OCI-LY7 (cell line): ENCODE measurements around the gene CPNE2. TPM values are rescaled to one million over a fixed set of nuclear protein-coding genes. Genes with fewer than 3 reads are reported as not detected.

Experiments
- BruUV-seq: library from RNA; stranded (reverse); fragments of 400-500 nt; replicated peaks from 2 replicates; lab custom pipeline; 2021; lab: Mats Ljungman, UMichigan
- CTCF ChIA-PET: fragments of 300-600 bp; sonication (Branson Sonifier 250); formaldehyde crosslinking; loops from one replicate; lab custom pipeline; 2022; ENCODE audit warnings: antibody characterized with exemption; ENCODE audit not compliant: unreplicated experiment; lab: Charles Lee
- POLR2A ChIA-PET: fragments of 300-600 bp; sonication (Branson Sonifier 250); formaldehyde crosslinking; loops from one replicate; lab custom pipeline; 2022; ENCODE audit warnings: antibody characterized with exemption; lab: Charles Lee
- DNase-seq: peaks from one replicate; pipeline ENCODE4 v3.0.0-alpha.2; 2015; ENCODE audit warnings: low spot score
- H2AFZ ChIP-seq: fragments of 200-600 bp; sonication (generic), shearing (Covaris generic); 2 replicates; pipeline ENCODE4 v1.6.1; 2014; ENCODE audit warnings: mild to moderate bottlenecking, antibody characterized with exemption, low read length, moderate library complexity
- H3K27ac ChIP-seq: fragments of 200-600 bp; sonication (generic); 2 replicates; pipeline ENCODE4 v1.5.1; 2014; ENCODE audit warnings: mixed run types, low read depth, mild to moderate bottlenecking, moderate library complexity, low read length, inconsistent platforms; ENCODE audit not compliant: poor library complexity, severe bottlenecking
- H3K36me3 ChIP-seq: fragments of 200-600 bp; sonication (generic); 2 replicates; pipeline ENCODE4 v1.6.1; 2014; ENCODE audit warnings: mild to moderate bottlenecking, antibody characterized with exemption, low read length, moderate library complexity, mixed read lengths; ENCODE audit not compliant: insufficient read depth
- H3K4me1 ChIP-seq: fragments of 200-600 bp; sonication (generic); 2 replicates; pipeline ENCODE4 v1.5.1; 2014; ENCODE audit warnings: mild to moderate bottlenecking, low read length; ENCODE audit not compliant: insufficient read depth, poor library complexity, severe bottlenecking
- H3K4me2 ChIP-seq: fragments of 200-600 bp; sonication (generic); 2 replicates; pipeline ENCODE4 v1.6.1; 2014; ENCODE audit warnings: mild to moderate bottlenecking, low read length
- H3K4me3 ChIP-seq: fragments of 200-600 bp; sonication (generic); 2 replicates; pipeline ENCODE4 v1.5.1; 2014; ENCODE audit warnings: mild to moderate bottlenecking, low read depth, low read length; ENCODE audit not compliant: poor library complexity, severe bottlenecking
- H3K79me2 ChIP-seq: fragments of 200-600 bp; sonication (generic); 2 replicates; pipeline ENCODE4 v1.6.1; 2016; ENCODE audit warnings: low read depth, mild to moderate bottlenecking, low read length, moderate library complexity, mixed read lengths; ENCODE audit not compliant: insufficient read depth
- H3K9me2 ChIP-seq: fragments of 200-600 bp; sonication (generic); 2 replicates; pipeline ENCODE4 v1.6.1; 2016; ENCODE audit warnings: mild to moderate bottlenecking, low read length, mixed read lengths; ENCODE audit not compliant: insufficient read depth
- H3K9me3 ChIP-seq: fragments of 200-600 bp; sonication (generic); 2 replicates; pipeline ENCODE4 v1.6.1; 2014; ENCODE audit warnings: mild to moderate bottlenecking, mixed run types, low read length, mixed read lengths
- H4K20me1 ChIP-seq: fragments of 200-600 bp; sonication (generic); 2 replicates; pipeline ENCODE4 v1.6.1; 2014; ENCODE audit warnings: mild to moderate bottlenecking, antibody characterized with exemption, low read length, moderate library complexity, mixed read lengths; ENCODE audit not compliant: insufficient read depth
- EZH2phosphoT487 ChIP-seq: fragments of 200-600 bp; sonication (generic); IDR thresholded peaks from 2 replicates; pipeline ENCODE4 v1.6.1; 2018; ENCODE audit warnings: low read depth, borderline replicate concordance, mild to moderate bottlenecking, mixed run types, antibody characterized with exemption, low read length, moderate library complexity, mixed read lengths
- intact Hi-C: fragments of 100-400 bp; cut with micrococcal nuclease; formaldehyde crosslinking; loops from one replicate; pipeline ENCODE4 v1.10.0; 2022; ENCODE audit not compliant: unreplicated experiment
- total RNA-seq, 2 experiments: library from RNA; depleted of rRNA in 1 of 2; stranded (reverse); fragments of >200 nt in 1 of 2; shearing (Covaris generic) in 1 of 2; gene quantifications; 2 replicates each; pipeline ENCODE4 v1.2.3, GENCODE V29; 2014 to 2022
- TF ChIP-seq, protein P1 (sequence below): fragments of 200-600 bp; sonication (generic); conservative IDR thresholded peaks from 2 replicates; pipeline ENCODE4 v1.5.1; 2014; ENCODE audit warnings: mild to moderate bottlenecking, antibody characterized with exemption, low read length, moderate library complexity, mixed read lengths

CPNE2 gene
- total RNA-seq, 2 experiments from 2014 or later: 14.4 to 44.7 TPM

DNA sequence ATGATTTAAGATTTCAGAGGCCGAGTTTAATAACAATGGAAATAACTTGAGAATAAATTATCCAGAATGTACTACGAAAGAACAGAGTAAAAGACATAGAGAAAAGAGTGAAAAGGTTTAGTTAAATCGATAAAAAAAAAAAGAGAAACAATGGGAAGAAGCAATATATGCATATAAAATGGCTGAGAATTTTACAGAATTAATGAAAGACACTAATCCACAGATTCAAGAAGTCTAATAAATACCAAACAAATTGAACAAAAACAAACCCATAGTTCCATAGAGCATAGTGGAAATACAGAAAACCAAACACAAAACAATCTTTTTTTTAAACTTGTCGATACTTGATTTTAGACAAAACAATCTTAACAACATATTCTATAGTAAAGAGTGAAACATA, 91.7 kb downstream of the CPNE2 start:
- Histone ChIP-seq H2AFZ (no peak overlapping the region), H3K27ac (no peak overlapping the region), H3K9me2 (no peaks in the 10 kb centered on the region), H3K4me1 (peaks cover 30% of the 10 kb centered on the region), H3K9me3 (no peaks in the 10 kb centered on the region), H4K20me1 (no peaks in the 10 kb centered on the region; the same call in 1 of the 2 replicates), H3K79me2 (peaks cover 89% of the 10 kb centered on the region), H3K36me3 (peaks cover 1% of the 10 kb centered on the region), H3K4me2 (peak overlapping the region; percentile 83), H3K4me3 (peak overlapping the region; percentile 87)
- POLR2A ChIA-PET: interaction anchor here (0.6 to 1.1 kb wide), 2 partner anchors 57 to 66 kb away, joined by 3 to 6 read pairs; no protein-coding TSS in a partner anchor
- no peak for DNase-seq
- TF ChIP-seq, protein P1, sequence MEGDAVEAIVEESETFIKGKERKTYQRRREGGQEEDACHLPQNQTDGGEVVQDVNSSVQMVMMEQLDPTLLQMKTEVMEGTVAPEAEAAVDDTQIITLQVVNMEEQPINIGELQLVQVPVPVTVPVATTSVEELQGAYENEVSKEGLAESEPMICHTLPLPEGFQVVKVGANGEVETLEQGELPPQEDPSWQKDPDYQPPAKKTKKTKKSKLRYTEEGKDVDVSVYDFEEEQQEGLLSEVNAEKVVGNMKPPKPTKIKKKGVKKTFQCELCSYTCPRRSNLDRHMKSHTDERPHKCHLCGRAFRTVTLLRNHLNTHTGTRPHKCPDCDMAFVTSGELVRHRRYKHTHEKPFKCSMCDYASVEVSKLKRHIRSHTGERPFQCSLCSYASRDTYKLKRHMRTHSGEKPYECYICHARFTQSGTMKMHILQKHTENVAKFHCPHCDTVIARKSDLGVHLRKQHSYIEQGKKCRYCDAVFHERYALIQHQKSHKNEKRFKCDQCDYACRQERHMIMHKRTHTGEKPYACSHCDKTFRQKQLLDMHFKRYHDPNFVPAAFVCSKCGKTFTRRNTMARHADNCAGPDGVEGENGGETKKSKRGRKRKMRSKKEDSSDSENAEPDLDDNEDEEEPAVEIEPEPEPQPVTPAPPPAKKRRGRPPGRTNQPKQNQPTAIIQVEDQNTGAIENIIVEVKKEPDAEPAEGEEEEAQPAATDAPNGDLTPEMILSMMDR: no peak
- no peak for TF ChIP-seq EZH2phosphoT487
- intact Hi-C loops: loop anchor here (10.0 kb wide), 1 partner anchor 231 kb away; no protein-coding TSS in a partner anchor
- BruUV-seq: no TSS peak
- CTCF ChIA-PET: no interaction called here

DNA sequence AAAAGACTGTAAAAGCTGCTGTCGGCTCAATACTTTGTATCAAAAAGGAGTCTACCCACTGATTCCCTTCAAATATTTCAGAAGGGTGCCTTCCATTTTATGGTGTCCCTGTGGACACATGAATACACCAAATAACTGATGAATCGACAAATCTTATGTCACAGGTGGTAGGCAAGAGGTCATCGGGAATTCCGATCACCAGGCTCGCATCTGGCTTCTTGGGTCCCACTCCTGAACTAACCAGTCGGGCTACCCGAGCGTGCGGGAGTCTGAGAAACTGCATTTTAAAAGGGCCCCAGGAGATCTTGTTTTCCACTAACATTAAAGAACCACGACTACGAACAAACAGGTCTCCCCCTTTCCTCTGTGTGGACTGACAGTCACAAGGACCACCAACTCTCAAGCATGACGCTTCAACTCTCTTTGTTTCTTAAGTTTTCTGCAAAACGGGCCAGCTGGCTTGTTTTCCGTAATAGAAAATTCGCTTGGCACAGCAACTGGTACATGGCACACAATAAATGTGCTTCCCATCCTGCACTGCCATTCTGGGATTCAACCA, 92.6 kb downstream of the CPNE2 start:
- Histone ChIP-seq H4K20me1 (no peaks in the 10 kb centered on the region; the same call in 1 of the 2 replicates), H2AFZ (peak overlapping the region; percentile 55; the same call in 1 of the 2 replicates), H3K4me3 (peak overlapping the region; percentile 87), H3K79me2 (peaks cover 89% of the 10 kb centered on the region), H3K9me2 (no peaks in the 10 kb centered on the region), H3K4me2 (peak overlapping the region; percentile 83), H3K4me1 (peaks cover 30% of the 10 kb centered on the region), H3K27ac (peak overlapping the region; percentile 60), H3K9me3 (no peaks in the 10 kb centered on the region), H3K36me3 (peaks cover 10% of the 10 kb centered on the region)
- CTCF ChIA-PET: no interaction called here
- no peak for TF ChIP-seq EZH2phosphoT487
- TF ChIP-seq, protein P1: no peak
- intact Hi-C loops: loop anchor here (5.0 to 10.0 kb wide), 3 partner anchors 62 to 230 kb away; partner anchors contain the start of gene ARL2BP
- DNase-seq: peak; percentile 13
- POLR2A ChIA-PET: interaction anchor here (0.6 to 1.3 kb wide), 5 partner anchors 9 to 213 kb away, joined by 3 to 7 read pairs (median 3); no protein-coding TSS in a partner anchor
- BruUV-seq: no TSS peak
